HCT116 (cell line): ENCODE results near the gene KNCN. TPM values are rescaled to one million over a fixed set of nuclear protein-coding genes. Genes with fewer than 3 reads are reported as not detected.

Experiments used
- ATAC-seq: fragments of 200-7000 bp; cut with Tn5 transposase; 2 replicates; pipeline ENCODE4 v1.9.1; 2020; ENCODE audit warnings: mild to moderate bottlenecking, moderate library complexity
- BruUV-seq: library from RNA; stranded (reverse); fragments of 400-500 nt; replicated peaks from 2 replicates; lab custom pipeline; 2021; lab: Mats Ljungman, UMichigan
- CTCF ChIA-PET: fragments of 300-600 bp; sonication (Branson Sonifier 250); formaldehyde crosslinking; loops from one replicate; lab custom pipeline; 2021; ENCODE audit warnings: antibody characterized with exemption; lab: Charles Lee
- POLR2A ChIA-PET: fragments of 300-600, 350-600 bp; sonication (Branson Sonifier 250); formaldehyde crosslinking; loops from one replicate; lab custom pipeline; 2021; ENCODE audit warnings: antibody characterized with exemption; lab: Charles Lee
- RAD21 ChIA-PET, 2 experiments: fragments of 300-600 bp; sonication (Branson Sonifier 250); formaldehyde crosslinking; loops; one replicate each; lab custom pipeline; 2023; ENCODE audit warnings: low total read pairs in 2 of 2; ENCODE audit not compliant: uncharacterized antibody in 2 of 2, unreplicated experiment in 2 of 2, low non-redundant PET in 1 of 2; lab: Charles Lee
- DNase-seq: peaks from one replicate; pipeline ENCODE4 v3.0.0-alpha.2; 2010; ENCODE audit warnings: low read depth, low spot score
- H2AFZ ChIP-seq: fragments of 200-600 bp; shearing (Covaris generic), sonication (generic); 2 replicates; pipeline ENCODE4 v1.6.1; 2017; ENCODE audit warnings: low read depth, mixed run types, mixed read lengths, antibody characterized with exemption, low read length; ENCODE audit not compliant: poor library complexity, severe bottlenecking
- H3K27ac ChIP-seq: 2 replicates; pipeline ENCODE4 v1.5.1; 2012; ENCODE audit warnings: low read depth, low read length
- H3K27me3 ChIP-seq: fragments of 200-600 bp; sonication (generic); 2 replicates; pipeline ENCODE4 v1.6.1; 2016; ENCODE audit warnings: mixed run types, low read length, mixed read lengths; ENCODE audit not compliant: insufficient read depth
- H3K36me3 ChIP-seq, 2 experiments: fragments of 200-500 bp in 1 of 2; fragments of 200-600 bp in 1 of 2; sonication (Bioruptor generic) in 1 of 2; sonication (generic) in 1 of 2; 2 replicates each; pipeline versions ENCODE4 v1.5.1 to v1.6.1; 2014 to 2016; ENCODE audit warnings: low read length in 2 of 2, inconsistent platforms in 1 of 2, mixed read lengths in 1 of 2, mixed run types in 1 of 2; ENCODE audit not compliant: insufficient read depth in 2 of 2, control insufficient read depth in 1 of 2
- H3K4me1 ChIP-seq, 2 experiments: fragments of 200-600 bp in 1 of 2; sonication (generic) in 1 of 2; 2 replicates each; pipeline versions ENCODE4 v1.5.1 to v1.6.1; 2012 to 2017; ENCODE audit warnings: low read length in 2 of 2, inconsistent platforms in 1 of 2, mild to moderate bottlenecking in 1 of 2, mixed read lengths in 1 of 2, mixed run types in 1 of 2, moderate library complexity in 1 of 2; ENCODE audit not compliant: insufficient read depth in 2 of 2, control insufficient read depth in 1 of 2
- H3K4me2 ChIP-seq: fragments of 200-600 bp; sonication (generic); 2 replicates; pipeline ENCODE4 v1.6.1; 2017; ENCODE audit warnings: mixed run types, low read length, mixed read lengths
- H3K4me3 ChIP-seq, 2 experiments: fragments of 200-600 bp in 1 of 2; sonication (generic) in 1 of 2; replicated peaks in 1 of 2; 2 replicates each; pipeline ENCODE4 v1.5.1; 2011 to 2016; ENCODE audit warnings: low read length in 2 of 2, control low read depth in 1 of 2, low read depth in 1 of 2, mild to moderate bottlenecking in 1 of 2, mixed read lengths in 1 of 2, mixed run types in 1 of 2
- H3K79me2 ChIP-seq: fragments of 200-600 bp; sonication (generic); 2 replicates; pipeline ENCODE4 v1.6.1; 2017; ENCODE audit warnings: mild to moderate bottlenecking, mixed run types, low read length, moderate library complexity, mixed read lengths; ENCODE audit not compliant: insufficient read depth
- H3K9ac ChIP-seq: fragments of 200-600 bp; sonication (generic); 2 replicates; pipeline ENCODE4 v1.6.1; 2016; ENCODE audit warnings: low read length, mixed read lengths
- H3K9me2 ChIP-seq: fragments of 200-600 bp; sonication (generic), shearing (Covaris generic); 2 replicates; pipeline ENCODE4 v1.6.1; 2017; ENCODE audit warnings: mixed run types, mild to moderate bottlenecking, moderate library complexity; ENCODE audit not compliant: insufficient read depth
- H3K9me3 ChIP-seq, 2 experiments: fragments of 200-500 bp in 1 of 2; fragments of 200-600 bp in 1 of 2; sonication (Bioruptor generic) in 1 of 2; sonication (generic) in 1 of 2; 2 replicates each; pipeline ENCODE4 v1.6.1; 2014 to 2017; ENCODE audit warnings: low read length in 2 of 2, mixed read lengths in 2 of 2, inconsistent platforms in 1 of 2, low read depth in 1 of 2, mild to moderate bottlenecking in 1 of 2, mixed run types in 1 of 2, moderate library complexity in 1 of 2; ENCODE audit not compliant: control insufficient read depth in 1 of 2, insufficient read depth in 1 of 2
- H4K20me1 ChIP-seq: fragments of 200-600 bp; sonication (generic), shearing (Covaris generic); 2 replicates; pipeline ENCODE4 v1.6.1; 2017; ENCODE audit warnings: mixed run types, mild to moderate bottlenecking, moderate library complexity; ENCODE audit not compliant: insufficient read depth
- EZH2 ChIP-seq: fragments of 200-600 bp; sonication (generic); IDR thresholded peaks from 2 replicates; pipeline ENCODE4 v1.6.1; 2017; ENCODE audit warnings: antibody characterized with exemption, mixed run types
- MAX ChIP-seq: IDR thresholded peaks from 2 replicates; pipeline ENCODE4 v1.6.1; 2012
- POLR2A ChIP-seq: IDR thresholded peaks from 2 replicates; pipeline ENCODE4 v1.7.0; 2011; ENCODE audit warnings: borderline replicate concordance; ENCODE audit not compliant: insufficient read depth, insufficient read length; ENCODE audit errors: extremely low read depth
- RAD21 ChIP-seq: IDR thresholded peaks from 2 replicates; pipeline ENCODE4 v1.6.1; 2012; ENCODE audit warnings: low read depth, mild to moderate bottlenecking
- intact Hi-C: fragments of 100-400 bp; cut with micrococcal nuclease; formaldehyde crosslinking; loops from 2 replicates; pipeline ENCODE4 v1.10.0; 2022
- total RNA-seq: library from RNA; stranded (reverse); gene quantifications from one replicate; pipeline ENCODE4 v1.2.1, GENCODE V29; 2021; ENCODE audit not compliant: unreplicated experiment
- TF ChIP-seq, protein P1 (sequence below): IDR thresholded peaks from 2 replicates; pipeline ENCODE4 v1.6.1; 2012; ENCODE audit warnings: low read depth

Gene KNCN
- total RNA-seq, 1 experiment from 2014 or later: not detected

DNA sequence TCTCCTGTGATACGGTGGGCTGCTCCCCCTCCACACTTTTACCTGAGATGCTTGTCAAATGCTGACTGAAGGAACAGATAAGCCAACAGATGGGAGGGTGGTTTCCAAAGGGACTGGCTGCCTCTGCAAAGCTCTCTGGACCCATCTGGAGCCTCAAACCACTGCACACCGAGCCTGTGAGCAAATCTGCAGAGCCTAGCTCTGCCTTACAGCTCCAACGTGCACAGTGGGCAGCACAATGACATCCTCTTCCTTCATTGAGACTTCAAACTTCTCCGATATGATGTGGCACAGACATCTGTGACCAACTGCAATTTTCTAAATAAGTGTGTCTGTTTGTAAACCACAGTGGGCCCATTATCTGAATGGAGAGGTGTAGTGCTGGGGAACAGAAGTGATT, 26.2 kb upstream of the KNCN start:
- H3K36me3 ChIP-seq: peaks cover 14 to 19% of the 10 kb centered on the region in 2 experiments; a peak in 3 of 4 replicates
- H3K27me3 ChIP-seq: no peaks in the 10 kb centered on the region
- intact Hi-C loops: no loop called here
- no peak overlapping the region for H3K4me3 ChIP-seq
- no TSS peak for BruUV-seq
- no peaks in the 10 kb centered on the region for H3K4me1 ChIP-seq
- H3K9me2 ChIP-seq: no peaks in the 10 kb centered on the region
- RAD21 ChIA-PET: no interaction called here
- no peak overlapping the region for H3K27ac ChIP-seq
- POLR2A ChIA-PET: no interaction called here
- H3K4me2 ChIP-seq: no peak overlapping the region
- no peak overlapping the region for H3K9ac ChIP-seq
- H2AFZ ChIP-seq: no peak overlapping the region
- no peaks in the 10 kb centered on the region for H4K20me1 ChIP-seq
- no peak for ATAC-seq
- CTCF ChIA-PET: no interaction called here
- no peak for TF ChIP-seq POLR2A
- H3K9me3 ChIP-seq: no peaks in the 10 kb centered on the region
- no peaks in the 10 kb centered on the region for H3K79me2 ChIP-seq
- no peak for DNase-seq

- Histone ChIP-seq H3K4me1 (no peaks in the 10 kb centered on the region), H3K79me2 (no peaks in the 10 kb centered on the region), H3K36me3 (peaks cover 10 to 11% of the 10 kb centered on the region in 2 experiments; a peak in 2 of 4 replicates), H3K27ac (no peak overlapping the region), H4K20me1 (no peaks in the 10 kb centered on the region), H3K4me2 (no peak overlapping the region), H3K4me3 (no peak overlapping the region), H3K9ac (no peak overlapping the region), H3K9me2 (no peaks in the 10 kb centered on the region), H3K27me3 (no peaks in the 10 kb centered on the region), H2AFZ (no peak overlapping the region), H3K9me3 (no peaks in the 10 kb centered on the region)
- DNase-seq (no peak), ATAC-seq (no peak)
- RAD21 ChIA-PET: no interaction called here
- intact Hi-C loops: no loop called here
- POLR2A ChIA-PET: no interaction called here
- CTCF ChIA-PET: no interaction called here
- TF ChIP-seq, protein P1, sequence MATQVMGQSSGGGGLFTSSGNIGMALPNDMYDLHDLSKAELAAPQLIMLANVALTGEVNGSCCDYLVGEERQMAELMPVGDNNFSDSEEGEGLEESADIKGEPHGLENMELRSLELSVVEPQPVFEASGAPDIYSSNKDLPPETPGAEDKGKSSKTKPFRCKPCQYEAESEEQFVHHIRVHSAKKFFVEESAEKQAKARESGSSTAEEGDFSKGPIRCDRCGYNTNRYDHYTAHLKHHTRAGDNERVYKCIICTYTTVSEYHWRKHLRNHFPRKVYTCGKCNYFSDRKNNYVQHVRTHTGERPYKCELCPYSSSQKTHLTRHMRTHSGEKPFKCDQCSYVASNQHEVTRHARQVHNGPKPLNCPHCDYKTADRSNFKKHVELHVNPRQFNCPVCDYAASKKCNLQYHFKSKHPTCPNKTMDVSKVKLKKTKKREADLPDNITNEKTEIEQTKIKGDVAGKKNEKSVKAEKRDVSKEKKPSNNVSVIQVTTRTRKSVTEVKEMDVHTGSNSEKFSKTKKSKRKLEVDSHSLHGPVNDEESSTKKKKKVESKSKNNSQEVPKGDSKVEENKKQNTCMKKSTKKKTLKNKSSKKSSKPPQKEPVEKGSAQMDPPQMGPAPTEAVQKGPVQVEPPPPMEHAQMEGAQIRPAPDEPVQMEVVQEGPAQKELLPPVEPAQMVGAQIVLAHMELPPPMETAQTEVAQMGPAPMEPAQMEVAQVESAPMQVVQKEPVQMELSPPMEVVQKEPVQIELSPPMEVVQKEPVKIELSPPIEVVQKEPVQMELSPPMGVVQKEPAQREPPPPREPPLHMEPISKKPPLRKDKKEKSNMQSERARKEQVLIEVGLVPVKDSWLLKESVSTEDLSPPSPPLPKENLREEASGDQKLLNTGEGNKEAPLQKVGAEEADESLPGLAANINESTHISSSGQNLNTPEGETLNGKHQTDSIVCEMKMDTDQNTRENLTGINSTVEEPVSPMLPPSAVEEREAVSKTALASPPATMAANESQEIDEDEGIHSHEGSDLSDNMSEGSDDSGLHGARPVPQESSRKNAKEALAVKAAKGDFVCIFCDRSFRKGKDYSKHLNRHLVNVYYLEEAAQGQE: no peak
- TF ChIP-seq EZH2: no peak
- no peak for TF ChIP-seq MAX
- no peak for TF ChIP-seq RAD21
- BruUV-seq: no TSS peak
These were observed 25.1 kb upstream of the KNCN start for GRCh38 chr1:46576596-46576995.
